Eye (tissue), 1 donor: ENCODE data around the gene PCDHA10.
"Not testable (repeated sequence)": the region's sequence is repeated elsewhere in the genome, so short reads cannot be mapped to it uniquely, and the experiment has no call there.

ENCODE experiments used
- DNase-seq: peaks from one replicate; pipeline ENCODE4 v3.0.0-alpha.2; 2015

The PCDHA10 gene

DNA sequence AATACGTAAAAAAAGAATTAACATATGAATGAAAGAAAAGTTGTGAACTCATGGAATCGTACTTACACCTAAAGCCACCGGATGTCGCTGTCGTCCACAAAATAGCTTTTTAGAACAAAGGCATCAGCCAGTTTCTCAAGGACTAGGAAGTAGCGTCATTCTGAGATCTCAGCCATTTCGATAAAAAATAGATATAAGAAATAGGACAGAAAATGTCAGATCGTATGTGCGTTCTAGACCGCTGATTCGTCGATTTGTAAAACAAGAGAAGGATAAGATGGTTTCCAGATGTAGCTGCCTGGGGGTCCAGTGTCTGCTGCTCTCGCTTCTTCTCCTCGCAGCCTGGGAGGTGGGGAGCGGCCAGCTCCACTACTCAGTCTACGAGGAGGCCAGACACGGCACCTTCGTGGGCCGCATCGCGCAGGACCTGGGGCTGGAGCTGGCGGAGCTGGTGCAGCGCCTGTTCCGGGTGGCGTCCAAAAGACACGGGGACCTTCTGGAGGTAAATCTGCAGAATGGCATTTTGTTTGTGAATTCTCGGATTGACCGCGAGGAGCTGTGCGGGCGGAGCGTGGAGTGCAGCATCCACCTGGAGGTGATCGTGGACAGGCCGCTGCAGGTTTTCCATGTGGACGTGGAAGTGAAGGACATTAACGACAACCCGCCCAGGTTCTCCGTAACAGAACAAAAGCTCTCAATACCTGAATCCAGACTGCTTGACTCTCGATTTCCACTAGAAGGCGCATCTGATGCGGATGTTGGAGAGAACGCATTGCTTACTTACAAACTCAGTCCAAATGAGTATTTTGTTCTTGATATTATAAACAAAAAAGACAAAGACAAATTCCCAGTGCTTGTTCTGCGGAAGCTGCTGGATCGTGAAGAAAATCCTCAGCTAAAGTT is at the start of gene PCDHA10:
Gene PCDHA10 (plus strand): TSS at position 126 of the 903 bp plus-strand sequence. CDS start 152 bp downstream, at position 278.
- DNase-seq, result peak; percentile 25

GRCh38 chr5:140806834-140807775 is 48.6 kb upstream of the PCDHA10 start, which contains the start of gene PCDHA4:
PCDHA4 (plus strand) TSS chr5:140807068.
- peak; percentile 16 for DNase-seq

DNA sequence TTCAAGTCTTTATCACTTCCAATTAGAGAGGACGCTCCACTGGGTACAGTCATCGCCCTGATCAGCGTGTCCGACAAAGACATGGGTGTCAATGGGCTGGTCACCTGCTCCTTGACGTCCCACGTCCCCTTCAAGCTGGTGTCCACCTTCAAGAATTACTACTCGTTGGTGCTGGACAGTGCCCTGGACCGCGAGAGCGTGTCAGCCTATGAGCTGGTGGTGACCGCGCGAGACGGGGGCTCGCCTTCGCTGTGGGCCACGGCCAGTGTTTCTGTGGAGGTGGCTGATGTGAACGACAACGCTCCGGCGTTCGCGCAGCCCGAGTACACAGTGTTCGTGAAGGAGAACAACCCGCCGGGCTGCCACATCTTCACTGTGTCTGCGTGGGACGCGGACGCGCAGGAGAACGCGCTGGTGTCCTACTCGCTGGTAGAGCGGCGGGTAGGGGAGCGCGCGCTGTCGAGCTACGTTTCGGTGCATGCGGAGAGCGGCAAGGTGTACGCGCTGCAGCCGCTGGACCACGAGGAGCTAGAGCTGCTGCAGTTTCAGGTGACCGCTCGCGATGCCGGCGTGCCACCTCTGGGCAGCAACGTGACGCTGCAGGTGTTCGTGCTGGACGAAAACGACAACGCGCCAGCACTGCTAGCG is 47.3 kb upstream of the PCDHA10 start:
- DNase-seq, result not testable (repeated sequence)

GRCh38 chr5:140808889-140809291 is 46.8 kb upstream of the PCDHA10 start:
- DNase-seq, result no peak

GRCh38 chr5:140821375-140822280 is 34.1 kb upstream of the PCDHA10 start, which contains the start of gene PCDHA5:
PCDHA5 (plus strand) TSS chr5:140821613.
- peak; percentile 19 for DNase-seq

DNA sequence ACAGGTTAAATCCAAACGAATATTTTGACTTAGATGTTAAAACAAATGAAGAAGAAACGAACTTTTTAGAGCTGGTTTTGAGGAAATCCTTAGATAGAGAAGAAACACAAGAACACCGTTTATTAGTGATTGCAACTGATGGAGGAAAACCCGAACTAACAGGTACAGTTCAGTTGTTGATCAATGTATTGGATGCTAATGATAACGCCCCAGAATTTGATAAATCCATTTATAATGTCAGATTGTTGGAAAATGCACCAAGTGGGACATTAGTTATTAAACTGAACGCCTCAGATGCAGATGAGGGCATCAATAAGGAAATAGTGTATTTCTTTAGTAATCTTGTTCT is 33.4 kb upstream of the PCDHA10 start:
- no peak for DNase-seq

GRCh38 chr5:140822969-140823368 is 32.7 kb upstream of the PCDHA10 start:
- DNase-seq, result not testable (repeated sequence)

- no peak for DNase-seq
These were observed 32.2 kb upstream of the PCDHA10 start for GRCh38 chr5:140823475-140823874.

DNA sequence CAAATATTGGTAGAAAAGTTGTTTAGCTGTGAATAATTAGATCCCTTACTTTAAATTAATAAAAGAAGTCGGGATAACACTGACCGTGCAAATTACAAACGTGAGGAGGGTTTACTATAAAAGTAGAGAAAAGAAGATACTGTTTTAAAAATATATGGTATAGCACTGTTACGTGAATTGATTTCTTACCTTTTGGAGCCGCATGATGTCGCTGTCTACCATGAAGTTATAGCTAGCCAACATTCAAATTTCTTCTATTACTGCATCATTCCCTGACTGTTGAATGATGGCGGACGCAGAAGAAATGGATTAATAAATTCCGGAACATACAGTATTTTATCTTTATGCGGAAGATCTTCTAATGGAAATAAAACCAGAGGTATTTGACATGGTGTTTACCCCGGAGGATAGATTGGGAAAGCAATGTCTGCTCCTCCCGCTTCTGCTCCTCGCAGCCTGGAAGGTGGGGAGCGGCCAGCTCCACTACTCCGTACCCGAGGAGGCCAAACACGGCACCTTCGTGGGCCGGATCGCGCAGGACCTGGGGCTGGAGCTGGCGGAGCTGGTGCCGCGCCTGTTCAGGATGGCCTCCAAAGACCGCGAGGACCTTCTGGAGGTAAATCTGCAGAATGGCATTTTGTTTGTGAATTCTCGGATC is 27.9 kb upstream of the PCDHA10 start, which contains the start of gene PCDHA6:
Gene PCDHA6 (plus strand): TSS at position 257 of the 658 bp plus-strand sequence. CDS start 132 bp downstream, at position 389.
- peak; percentile 14 for DNase-seq

- peak; percentile 1 for DNase-seq
These were observed 27.3 kb upstream of the PCDHA10 start for GRCh38 chr5:140828362-140828737.

- not testable (repeated sequence) for DNase-seq
These were observed 25.9 kb upstream of the PCDHA10 start for GRCh38 chr5:140829511-140830501.

GRCh38 chr5:140833993-140834392 is 21.7 kb upstream of the PCDHA10 start, which contains the start of gene PCDHA7:
PCDHA7 (plus strand) TSS chr5:140834269; CDS start chr5:140834384, 115 bp downstream.
- peak; percentile 10 for DNase-seq

DNA sequence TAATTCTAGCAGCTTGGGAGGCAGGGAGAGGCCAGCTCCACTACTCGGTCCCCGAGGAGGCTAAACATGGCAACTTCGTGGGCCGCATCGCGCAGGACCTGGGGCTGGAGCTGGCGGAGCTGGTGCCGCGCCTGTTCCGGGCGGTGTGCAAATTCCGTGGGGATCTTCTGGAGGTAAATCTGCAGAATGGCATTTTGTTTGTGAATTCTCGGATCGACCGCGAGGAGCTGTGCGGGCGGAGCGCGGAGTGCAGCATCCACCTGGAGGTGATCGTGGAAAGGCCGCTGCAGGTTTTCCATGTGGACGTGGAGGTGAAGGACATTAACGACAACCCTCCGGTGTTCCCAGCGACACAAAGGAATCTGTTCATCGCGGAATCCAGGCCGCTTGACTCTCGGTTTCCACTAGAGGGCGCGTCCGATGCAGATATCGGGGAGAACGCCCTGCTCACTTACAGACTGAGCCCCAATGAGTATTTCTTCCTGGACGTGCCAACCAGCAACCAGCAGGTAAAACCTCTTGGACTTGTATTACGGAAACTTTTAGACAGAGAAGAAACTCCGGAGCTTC is 21.2 kb upstream of the PCDHA10 start:
- not testable (repeated sequence) for DNase-seq

- DNase-seq, result no peak
These were observed 19.8 kb upstream of the PCDHA10 start for GRCh38 chr5:140835622-140836510.

GRCh38 chr5:140840978-140841962 is 14.4 kb upstream of the PCDHA10 start, which contains the start of gene PCDHA8:
PCDHA8 (plus strand) TSS chr5:140841187; CDS start chr5:140841322, 135 bp downstream.
- DNase-seq, result peak; percentile 2
